Right atrium auricular region (tissue), 2 donors: ENCODE results near the gene FYCO1. TPM values are rescaled to one million over a fixed set of nuclear protein-coding genes. Genes with fewer than 3 reads are reported as not detected.

Experiments
- DNase-seq: peaks from one replicate; pipeline ENCODE4 v3.0.0-alpha.2; 2019; ENCODE audit warnings: low spot score
- H3K27ac ChIP-seq, 2 donors: fragments of 200-600 bp; sonication (generic); 1 replicate in 1 of 2; 2 replicates in 1 of 2; pipeline ENCODE4 v1.5.1; 2016 to 2019
- H3K27me3 ChIP-seq, 2 donors: fragments of 200-600 bp; sonication (generic); one replicate each; pipeline versions ENCODE4 v1.5.1 to v1.6.0; 2017 to 2019
- H3K36me3 ChIP-seq: fragments of 200-600 bp; sonication (generic); one replicate; pipeline ENCODE4 v1.5.1; 2016
- H3K4me1 ChIP-seq, 2 donors: fragments of 200-600 bp; sonication (generic); one replicate each; pipeline versions ENCODE4 v1.5.1 to v1.6.0; 2017 to 2019
- H3K4me3 ChIP-seq, 2 donors: fragments of 200-600 bp; sonication (generic); 1 replicate in 1 of 2; 2 replicates in 1 of 2; pipeline ENCODE4 v1.5.1; 2017 to 2019; ENCODE audit warnings: mild to moderate bottlenecking in 1 of 2, moderate library complexity in 1 of 2
- H3K9me3 ChIP-seq, 2 donors: fragments of 200-600 bp; sonication (generic); one replicate each; pipeline ENCODE4 v1.5.1; 2019
- total RNA-seq, 2 donors: library from RNA; depleted of rRNA; stranded (reverse); fragments of >200 nt; gene quantifications; one replicate each; pipeline ENCODE4 v1.1.0, GENCODE V29; 2016
- TF ChIP-seq, protein P1 (sequence below), 2 donors: fragments of 200-600 bp; sonication (generic); IDR thresholded peaks; one replicate each; pipeline ENCODE4 v1.5.1; 2019; ENCODE audit warnings: antibody characterized with exemption in 2 of 2

The FYCO1 gene
- total RNA-seq, 2 donors from 2014 or later, result 67.2 to 116 TPM

DNA sequence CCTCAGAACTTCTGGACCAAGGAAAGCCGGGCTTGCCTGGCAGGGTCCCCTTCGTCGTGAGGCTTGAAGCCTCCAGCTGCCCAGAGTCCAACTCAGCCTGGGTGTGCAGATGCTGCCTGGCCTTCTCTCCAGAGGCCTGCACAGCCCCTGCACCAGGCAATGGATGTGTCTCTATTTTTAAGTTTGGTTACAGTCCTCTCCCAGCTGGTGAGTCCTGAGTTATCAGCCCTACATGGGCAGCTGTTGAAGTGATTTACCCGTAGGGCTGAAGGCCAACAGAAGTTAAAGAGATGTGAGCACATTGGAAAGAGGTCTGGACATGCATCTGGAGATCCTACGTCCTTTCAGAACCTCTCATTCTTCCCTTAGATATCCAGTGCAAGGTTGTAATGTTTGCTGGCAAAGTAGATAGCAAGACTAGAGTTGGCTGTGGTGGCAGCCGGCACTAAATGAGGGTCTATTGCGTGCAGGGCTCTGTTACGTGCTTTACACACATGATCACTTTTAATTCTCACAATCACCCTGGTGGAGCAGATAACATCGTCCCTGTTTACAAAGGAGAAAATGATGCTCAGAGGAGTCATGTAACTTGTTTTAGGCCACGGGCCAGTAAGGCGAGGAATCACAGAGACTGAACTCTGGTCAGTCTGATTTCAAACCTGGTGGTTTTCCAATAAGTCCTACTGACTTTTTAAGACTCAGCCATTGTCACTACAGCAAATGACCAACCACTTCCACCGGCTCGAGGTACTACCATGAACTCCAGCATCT is 9.9 kb downstream of the FYCO1 start:
- peak overlapping the region; percentile 98 for H3K27ac ChIP-seq
- no peaks in the 10 kb centered on the region for H3K27me3 ChIP-seq
- no peak for DNase-seq
- peaks cover 42% of the 10 kb centered on the region for H3K36me3 ChIP-seq
- no peak overlapping the region for H3K4me3 ChIP-seq
- peaks cover 0 to 84% of the 10 kb centered on the region in 2 donors for H3K4me1 ChIP-seq
- H3K9me3 ChIP-seq, result no peaks in the 10 kb centered on the region
- TF ChIP-seq, protein P1, sequence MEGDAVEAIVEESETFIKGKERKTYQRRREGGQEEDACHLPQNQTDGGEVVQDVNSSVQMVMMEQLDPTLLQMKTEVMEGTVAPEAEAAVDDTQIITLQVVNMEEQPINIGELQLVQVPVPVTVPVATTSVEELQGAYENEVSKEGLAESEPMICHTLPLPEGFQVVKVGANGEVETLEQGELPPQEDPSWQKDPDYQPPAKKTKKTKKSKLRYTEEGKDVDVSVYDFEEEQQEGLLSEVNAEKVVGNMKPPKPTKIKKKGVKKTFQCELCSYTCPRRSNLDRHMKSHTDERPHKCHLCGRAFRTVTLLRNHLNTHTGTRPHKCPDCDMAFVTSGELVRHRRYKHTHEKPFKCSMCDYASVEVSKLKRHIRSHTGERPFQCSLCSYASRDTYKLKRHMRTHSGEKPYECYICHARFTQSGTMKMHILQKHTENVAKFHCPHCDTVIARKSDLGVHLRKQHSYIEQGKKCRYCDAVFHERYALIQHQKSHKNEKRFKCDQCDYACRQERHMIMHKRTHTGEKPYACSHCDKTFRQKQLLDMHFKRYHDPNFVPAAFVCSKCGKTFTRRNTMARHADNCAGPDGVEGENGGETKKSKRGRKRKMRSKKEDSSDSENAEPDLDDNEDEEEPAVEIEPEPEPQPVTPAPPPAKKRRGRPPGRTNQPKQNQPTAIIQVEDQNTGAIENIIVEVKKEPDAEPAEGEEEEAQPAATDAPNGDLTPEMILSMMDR (IDR thresholded peaks at IDR 0.05), result no peak

DNA sequence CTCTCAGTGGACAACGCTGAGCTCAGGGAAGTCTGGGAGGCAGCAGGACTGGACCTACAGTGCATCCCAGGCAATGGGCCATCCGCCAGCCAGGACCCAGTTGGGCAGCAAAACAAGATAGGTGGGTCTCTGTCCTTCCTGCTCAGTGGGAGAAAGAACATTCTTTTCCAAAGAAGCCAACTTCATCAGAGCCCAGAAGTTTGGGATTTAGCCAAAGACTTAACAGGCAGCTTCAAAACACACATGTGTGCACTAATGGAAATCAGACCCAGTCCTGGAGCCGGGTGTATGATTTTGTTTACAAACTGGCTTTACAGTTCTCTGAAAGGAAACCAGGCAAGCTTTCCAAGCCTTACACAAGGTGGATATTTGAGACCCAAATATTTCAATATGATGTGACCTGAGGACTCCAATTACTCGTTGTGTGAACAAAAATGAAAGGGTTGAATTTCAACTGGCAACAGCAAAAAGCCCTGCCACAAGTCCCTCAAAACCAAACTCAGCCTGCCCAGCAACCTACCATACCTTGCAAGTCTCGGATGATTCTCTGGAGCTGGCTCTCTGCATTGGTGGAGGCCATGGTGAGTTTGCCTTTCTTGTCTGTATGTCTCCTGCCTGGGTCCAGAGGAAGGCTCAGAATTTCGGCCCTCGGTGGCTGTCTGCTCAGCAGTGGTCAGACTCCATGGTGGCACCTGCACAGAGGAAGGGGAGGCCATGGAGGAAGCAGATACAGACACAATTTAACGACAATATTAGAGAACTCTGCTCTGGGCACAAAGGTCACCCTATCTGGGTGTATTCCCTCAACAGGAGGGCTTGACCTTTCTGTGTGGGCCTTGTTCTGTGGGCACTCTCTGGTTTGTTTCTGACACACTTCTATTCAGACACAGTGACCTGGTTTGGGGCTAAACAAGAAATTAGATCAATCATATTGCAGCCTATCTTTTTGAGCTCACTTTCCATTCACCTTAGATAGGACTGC is 11.0 kb downstream of the FYCO1 start:
- Histone ChIP-seq H3K27me3 (no peaks in the 10 kb centered on the region), H3K4me1 (peaks cover 0 to 73% of the 10 kb centered on the region in 2 donors), H3K27ac (peak overlapping the region; percentile 98), H3K4me3 (no peak overlapping the region), H3K36me3 (peaks cover 52% of the 10 kb centered on the region), H3K9me3 (no peaks in the 10 kb centered on the region)
- no peak for DNase-seq
- TF ChIP-seq, protein P1 (IDR thresholded peaks at IDR 0.05), result no peak

DNA sequence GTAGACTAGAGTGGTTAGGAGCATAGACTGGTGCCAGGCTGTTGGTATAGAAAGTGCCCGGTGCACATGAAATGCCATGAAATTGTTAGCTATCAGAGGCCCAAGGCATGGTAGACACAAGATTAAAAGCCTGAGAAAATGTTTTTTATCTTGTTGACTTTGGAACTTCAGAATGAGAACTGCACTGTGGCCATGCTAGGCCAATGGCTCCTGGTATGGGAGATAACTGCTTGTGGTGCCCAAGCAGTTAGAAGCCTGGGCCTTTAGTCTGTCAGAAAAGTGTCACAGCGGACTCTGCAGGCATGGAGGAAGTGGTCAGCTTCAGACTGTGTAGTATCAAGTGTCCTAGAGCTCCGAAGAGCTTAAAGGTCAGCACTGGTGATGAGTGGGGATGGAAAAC is 11.9 kb downstream of the FYCO1 start:
- Histone ChIP-seq H3K4me1 (peaks cover 0 to 65% of the 10 kb centered on the region in 2 donors), H3K27ac (peak overlapping the region; percentile 98), H3K9me3 (no peaks in the 10 kb centered on the region), H3K4me3 (no peak overlapping the region), H3K27me3 (no peaks in the 10 kb centered on the region), H3K36me3 (peaks cover 59% of the 10 kb centered on the region)
- TF ChIP-seq, protein P1 (IDR thresholded peaks at IDR 0.05), result no peak
- no peak for DNase-seq

DNA sequence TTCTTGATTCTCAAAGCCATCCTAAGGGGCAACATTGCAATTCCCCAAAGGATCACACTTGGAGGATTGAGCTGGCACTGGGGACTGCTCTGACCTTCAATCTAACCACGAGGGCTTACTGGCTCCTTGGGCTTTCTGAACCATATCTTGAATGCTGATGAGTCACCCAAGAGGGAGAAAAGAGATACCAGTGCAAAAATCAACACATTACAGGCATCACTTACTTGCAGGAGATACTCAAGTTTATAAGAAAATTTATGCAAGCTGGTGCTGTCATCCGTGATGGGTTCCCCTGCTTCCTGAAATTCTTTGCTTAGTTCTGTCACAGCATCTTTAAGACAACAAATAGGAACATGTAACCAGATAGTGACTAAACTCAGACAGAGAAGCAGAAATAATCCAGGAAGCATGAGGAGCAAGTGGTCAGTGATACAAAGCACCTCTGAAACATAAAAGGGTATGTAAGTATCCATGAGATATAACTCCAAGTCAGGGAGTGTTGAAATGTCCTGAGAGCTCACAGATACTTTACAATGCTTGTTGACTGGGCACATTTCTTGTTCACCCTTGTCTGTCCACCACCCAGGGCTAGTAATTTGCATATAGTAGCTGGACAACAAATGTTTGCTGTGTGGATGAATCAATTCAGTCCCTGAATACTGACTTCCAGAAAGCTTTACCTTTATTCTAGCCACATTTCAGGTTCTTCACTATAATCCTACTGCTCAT is 14.1 kb downstream of the FYCO1 start:
- Histone ChIP-seq H3K27ac (peak overlapping the region in 1 of 2 donors; percentile 41), H3K4me1 (peaks cover 0 to 42% of the 10 kb centered on the region in 2 donors), H3K36me3 (peaks cover 79% of the 10 kb centered on the region), H3K27me3 (no peaks in the 10 kb centered on the region), H3K4me3 (no peak overlapping the region), H3K9me3 (no peaks in the 10 kb centered on the region)
- no peak for DNase-seq
- TF ChIP-seq, protein P1 (IDR thresholded peaks at IDR 0.05), result no peak

DNA sequence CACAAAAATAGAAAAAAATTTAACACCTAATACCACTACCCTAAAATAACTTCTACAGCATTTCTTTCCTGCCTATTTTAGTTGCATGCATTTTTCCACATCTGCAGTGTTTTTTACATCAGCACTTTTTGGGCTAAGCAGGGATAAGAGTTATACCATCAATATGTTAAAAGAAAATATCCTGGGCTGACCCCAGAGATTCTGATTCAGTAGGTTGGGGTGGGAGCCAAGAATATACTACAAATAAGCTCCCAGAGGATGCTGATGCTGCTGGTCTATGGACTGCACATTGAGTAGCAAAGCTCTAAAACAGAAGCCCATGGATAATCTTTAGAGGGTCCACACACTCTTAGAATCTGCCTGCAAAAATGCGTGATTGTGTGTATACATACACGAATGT is 14.8 kb downstream of the FYCO1 start:
- TF ChIP-seq, protein P1 (IDR thresholded peaks at IDR 0.05), result no peak
- Histone ChIP-seq H3K36me3 (peaks cover 85% of the 10 kb centered on the region), H3K27ac (peak overlapping the region in 1 of 2 donors; percentile 41), H3K27me3 (no peaks in the 10 kb centered on the region), H3K4me1 (peaks cover 0 to 35% of the 10 kb centered on the region in 2 donors), H3K4me3 (no peak overlapping the region), H3K9me3 (no peaks in the 10 kb centered on the region)
- no peak for DNase-seq
